Lung (tissue), 12 donors: ENCODE data around the gene GFAP. TPM values are rescaled to one million over a fixed set of nuclear protein-coding genes. Genes with fewer than 3 reads are reported as not detected.

ENCODE experiments used
- ATAC-seq: fragments of 200-7000 bp; cut with Tn5 transposase; one replicate; pipeline ENCODE4 v1.9.1; 2020; ENCODE audit warnings: moderate number of reproducible peaks; ENCODE audit not compliant: insufficient read depth, low FRiP score
- DNase-seq, 3 donors: peaks; one replicate each; pipeline ENCODE4 v3.0.0-alpha.2; 2013 to 2017
- H3K27ac ChIP-seq, 2 donors: one replicate each; pipeline ENCODE4 v1.5.1; 2013; ENCODE audit warnings: mild to moderate bottlenecking in 2 of 2, moderate library complexity in 2 of 2, control low read depth in 1 of 2, inconsistent platforms in 1 of 2, low read depth in 1 of 2, low read length in 1 of 2
- H3K27me3 ChIP-seq, 3 donors: one replicate each; pipeline ENCODE4 v1.5.1; 2013; ENCODE audit warnings: low read length in 2 of 3; ENCODE audit not compliant: control insufficient read depth in 3 of 3, insufficient read depth in 3 of 3
- H3K36me3 ChIP-seq, 4 donors: one replicate each; pipeline ENCODE4 v1.5.1; 2013; ENCODE audit warnings: low read length in 4 of 4, mild to moderate bottlenecking in 1 of 4, moderate library complexity in 1 of 4; ENCODE audit not compliant: control insufficient read depth in 4 of 4, insufficient read depth in 4 of 4
- H3K4me1 ChIP-seq, 5 donors: one replicate each; pipeline ENCODE4 v1.5.1; 2013; ENCODE audit warnings: low read length in 5 of 5, mild to moderate bottlenecking in 2 of 5, moderate library complexity in 1 of 5; ENCODE audit not compliant: control insufficient read depth in 5 of 5, insufficient read depth in 5 of 5
- H3K4me3 ChIP-seq: one replicate; pipeline ENCODE4 v1.5.1; 2013; ENCODE audit warnings: mild to moderate bottlenecking, control low read depth, moderate library complexity
- H3K9ac ChIP-seq, 2 donors: one replicate each; pipeline ENCODE4 v1.5.1; 2013; ENCODE audit warnings: low read length in 2 of 2, control low read depth in 1 of 2; ENCODE audit not compliant: insufficient read depth in 1 of 2
- H3K9me3 ChIP-seq, 4 donors: one replicate each; pipeline ENCODE4 v1.5.1; 2013; ENCODE audit warnings: low read length in 3 of 4, mild to moderate bottlenecking in 1 of 4, moderate library complexity in 1 of 4; ENCODE audit not compliant: control insufficient read depth in 4 of 4, insufficient read depth in 3 of 4
- WGBS, 2 donors: extraction: QIAGEN DNeasy Blood & Tissue Kit; methylation state at CpG; one replicate each; pipeline ENCODE4 v1.1.7; 2013; 5-methylcytosine and 5-hydroxymethylcytosine counted together
- polyA plus RNA-seq, 2 donors: library from polyadenylated mRNA; stranded (reverse); fragments of 200-250 nt; gene quantifications; one replicate each; pipeline ENCODE4 v1.2.1, GENCODE V29; 2013
- total RNA-seq, 2 donors: library from RNA; depleted of rRNA in 1 of 2; stranded (reverse); fragments of >200 nt in 1 of 2; gene quantifications; one replicate each; pipeline ENCODE4 v1.2.1, GENCODE V29; 2014 to 2021
- TF ChIP-seq, protein P1 (sequence below): IDR thresholded peaks from 2 replicates; pipeline ENCODE4 v1.5.1; 2012; ENCODE audit warnings: mild to moderate bottlenecking; ENCODE audit errors: control extremely low read depth, extremely low read depth
- donor health status: control.
- donor health status: control.
- donor health status: Bipolar disorder and iron deficiency.
- donor health status: healthy.
- donor health status: DM: yes; HTN: yes; CAD: no.

GFAP gene
- total and polyA plus RNA-seq, 4 donors: 0.25 to 0.88 (median 0.34) TPM

DNA sequence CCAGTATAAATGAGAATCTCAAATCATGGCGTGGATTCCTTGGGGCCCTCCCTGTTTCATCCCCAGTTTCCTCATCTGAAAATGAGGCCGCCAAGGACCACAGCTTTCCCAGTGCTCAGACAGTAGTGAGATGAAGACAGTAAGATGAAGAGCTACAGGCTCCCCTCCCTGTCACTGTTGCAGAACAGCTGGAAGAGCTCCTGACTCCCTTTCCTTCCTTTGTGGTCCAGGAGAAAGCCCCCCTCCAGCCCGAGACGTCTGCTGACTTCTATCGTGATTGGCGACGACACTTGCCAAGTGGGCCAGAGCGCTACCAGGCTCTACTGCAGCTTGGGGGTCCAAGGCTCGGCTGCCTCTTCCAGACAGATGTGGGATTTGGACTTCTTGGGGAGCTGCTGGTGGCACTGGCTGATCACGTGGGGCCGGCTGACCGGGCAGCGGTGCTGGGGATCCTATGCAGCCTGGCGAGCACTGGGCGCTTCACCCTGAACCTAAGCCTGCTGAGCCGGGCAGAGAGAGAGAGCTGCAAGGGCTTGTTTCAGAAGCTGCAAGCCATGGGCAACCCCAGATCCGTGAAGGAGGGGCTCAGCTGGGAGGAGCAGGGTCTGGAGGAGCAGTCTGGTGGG lies 13.1 kb downstream of the GFAP start:
- Histone ChIP-seq H3K4me1 (peaks cover 0 to 23% (median 4%) of the 10 kb centered on the region in 5 donors), H3K4me3 (no peak overlapping the region), H3K9ac (no peak overlapping the region), H3K27me3 (peaks cover 0 to 2% (median 0%) of the 10 kb centered on the region in 3 donors), H3K27ac (no peak overlapping the region), H3K9me3 (no peaks in the 10 kb centered on the region), H3K36me3 (no peaks in the 10 kb centered on the region)
- DNase-seq (no peak), ATAC-seq (no peak)
- 79 to 88% methylated on average over 17 of the region's 17 CpGs for WGBS, 2 donors
- TF ChIP-seq, protein P1, sequence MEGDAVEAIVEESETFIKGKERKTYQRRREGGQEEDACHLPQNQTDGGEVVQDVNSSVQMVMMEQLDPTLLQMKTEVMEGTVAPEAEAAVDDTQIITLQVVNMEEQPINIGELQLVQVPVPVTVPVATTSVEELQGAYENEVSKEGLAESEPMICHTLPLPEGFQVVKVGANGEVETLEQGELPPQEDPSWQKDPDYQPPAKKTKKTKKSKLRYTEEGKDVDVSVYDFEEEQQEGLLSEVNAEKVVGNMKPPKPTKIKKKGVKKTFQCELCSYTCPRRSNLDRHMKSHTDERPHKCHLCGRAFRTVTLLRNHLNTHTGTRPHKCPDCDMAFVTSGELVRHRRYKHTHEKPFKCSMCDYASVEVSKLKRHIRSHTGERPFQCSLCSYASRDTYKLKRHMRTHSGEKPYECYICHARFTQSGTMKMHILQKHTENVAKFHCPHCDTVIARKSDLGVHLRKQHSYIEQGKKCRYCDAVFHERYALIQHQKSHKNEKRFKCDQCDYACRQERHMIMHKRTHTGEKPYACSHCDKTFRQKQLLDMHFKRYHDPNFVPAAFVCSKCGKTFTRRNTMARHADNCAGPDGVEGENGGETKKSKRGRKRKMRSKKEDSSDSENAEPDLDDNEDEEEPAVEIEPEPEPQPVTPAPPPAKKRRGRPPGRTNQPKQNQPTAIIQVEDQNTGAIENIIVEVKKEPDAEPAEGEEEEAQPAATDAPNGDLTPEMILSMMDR: no peak

DNA sequence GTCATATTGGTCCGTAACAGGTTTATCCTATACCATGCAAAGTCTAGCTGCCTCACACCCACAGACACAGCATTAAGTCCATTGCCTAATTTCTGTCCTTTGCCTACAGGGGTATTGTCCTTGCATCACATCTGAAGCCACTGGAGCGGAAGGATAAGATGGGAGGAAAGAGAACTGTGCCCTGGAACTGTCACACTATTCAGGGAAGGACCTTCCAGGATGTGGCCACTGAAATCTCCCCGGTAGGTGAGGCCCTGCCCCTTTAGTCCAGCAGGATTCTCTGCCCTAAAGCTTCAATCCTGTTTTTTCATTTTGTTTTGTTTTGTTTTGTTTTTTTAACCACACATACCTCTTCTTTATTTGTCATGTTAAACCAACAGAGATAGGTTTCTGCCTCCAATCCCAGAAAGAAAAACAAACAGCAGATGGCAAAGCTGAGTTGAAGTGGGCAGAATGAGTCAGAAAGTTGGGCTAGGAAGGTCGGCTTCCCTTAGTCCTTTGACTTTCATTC lies 13.8 kb downstream of the GFAP start:
- TF ChIP-seq, protein P1: no peak
- no peak for ATAC-seq
- no peaks in the 10 kb centered on the region for H3K27me3 ChIP-seq
- no peak for DNase-seq
- WGBS, 2 donors: 39 to 62% methylated on average over 4 of the region's 4 CpGs
- no peak overlapping the region for H3K27ac ChIP-seq
- H3K4me3 ChIP-seq: no peak overlapping the region
- no peaks in the 10 kb centered on the region for H3K9me3 ChIP-seq
- no peak overlapping the region for H3K9ac ChIP-seq
- H3K36me3 ChIP-seq: no peaks in the 10 kb centered on the region
- H3K4me1 ChIP-seq: peaks cover 0 to 23% (median 3%) of the 10 kb centered on the region in 5 donors

DNA sequence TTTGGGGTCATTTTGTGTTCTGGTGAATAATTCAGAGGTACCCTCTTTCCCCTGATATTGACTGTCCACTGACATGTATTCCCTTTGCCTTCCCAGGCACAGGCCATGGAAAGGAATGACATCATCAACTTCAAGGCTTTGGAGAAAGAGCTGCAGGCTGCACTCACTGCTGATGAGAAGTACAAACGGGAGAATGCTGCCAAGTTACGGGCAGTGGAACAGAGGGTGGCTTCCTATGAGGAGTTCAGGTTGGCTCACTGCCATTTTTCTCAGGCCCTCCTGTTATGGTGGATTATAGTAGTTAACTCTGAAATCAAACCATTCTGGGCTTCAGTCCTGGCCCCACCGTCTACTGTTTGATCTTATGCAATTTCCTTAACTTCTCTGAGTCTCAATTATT lies 14.4 kb downstream of the GFAP start:
- 5 to 19% methylated on average over 3 of the region's 3 CpGs for whole genome bisulfite sequencing, 2 donors
- no peak for ATAC-seq

More for the DNA sequence above, 14.4 kb downstream of the GFAP start:
- Histone ChIP-seq H3K4me3 (no peak overlapping the region), H3K36me3 (no peaks in the 10 kb centered on the region), H3K27me3 (no peaks in the 10 kb centered on the region), H3K9ac (no peak overlapping the region), H3K27ac (no peak overlapping the region), H3K4me1 (peaks cover 0 to 23% (median 3%) of the 10 kb centered on the region in 5 donors), H3K9me3 (no peaks in the 10 kb centered on the region)
- peak in 2 of 3 donors; percentile 53 to 64 for DNase-seq
- TF ChIP-seq, protein P1: no peak
